ENCODE measurements around the gene SHISA5. TPM values are rescaled to one million over a fixed set of nuclear protein-coding genes. Genes with fewer than 3 reads are reported as not detected.
A peak's percentile ranks its signal among the peaks of the same experiment; 100 is the strongest.

The SHISA5 gene
- total and polyA plus RNA-seq, 2 donors (not counting 1 experiment from before 2014, with no cell fraction given) = 147 to 183 TPM

- H3K4me1 Mint-ChIP-seq = peaks cover 48% of the 10 kb centered on the region
- peak overlapping the region; percentile 94 for H3K4me3 Mint-ChIP-seq
Observed at GRCh38 chr3:48465237-48465530, 38.8 kb downstream of the SHISA5 start.

More at GRCh38 chr3:48465237-48465530, 38.8 kb downstream of the SHISA5 start:
- no peaks in the 10 kb centered on the region for H3K9me3 Mint-ChIP-seq (ENCODE audit: insufficient read depth)
- peak overlapping the region; percentile 95 for H3K4me2 ChIP-seq (replicated peaks; ENCODE audit: low read depth, low read length, poor library complexity, severe bottlenecking)
- peaks cover 52% of the 10 kb centered on the region for H3K79me2 ChIP-seq (ENCODE audit: control insufficient read depth, insufficient read depth, low read length)
- H3K27me3 ChIP-seq (replicated peaks in 1 of 4; ENCODE audit: control extremely low read depth in 1 of 4, control insufficient read depth in 3 of 4, insufficient read depth in 4 of 4, low read length in 3 of 4) = no peaks in the 10 kb centered on the region
- peak overlapping the region; percentile 82 for H2AFZ ChIP-seq (ENCODE audit: insufficient read depth, low read depth, low read length, poor library complexity, severe bottlenecking)
- WGBS (ENCODE audit: insufficient coverage) = 74% methylated on average over 7 of the region's 7 CpGs
- H3K4me1 ChIP-seq (ENCODE audit: control insufficient read depth in 2 of 2, insufficient read depth in 2 of 2, low read length in 2 of 2) = peaks cover 44 to 47% of the 10 kb centered on the region in 2 donors
- no peak overlapping the region for H3K4me3 ChIP-seq (ENCODE audit: control extremely low read depth in 1 of 5, extremely low read depth in 1 of 5, insufficient read depth in 1 of 5, low read depth in 2 of 5, low read length in 4 of 5)
- no peaks in the 10 kb centered on the region for H3K27me3 Mint-ChIP-seq
- H3K9ac ChIP-seq (ENCODE audit: low read length) = no peak overlapping the region
- intact Hi-C loops (cut with micrococcal nuclease) = loop anchor here (1.0 to 10.0 kb wide), 3 partner anchors 8 to 220 kb away; partner anchors contain the start of gene NCKIPSD
- CTCF ChIA-PET = interaction anchor here (1.1 to 17.7 kb wide), 7 partner anchors 19 to 93 kb away, joined by 3 to 240 read pairs (median 9); partner anchors contain the start of genes ATRIP and SHISA5
- TF ChIP-seq EZH2 (IDR thresholded peaks at IDR 0.05; ENCODE audit: borderline replicate concordance, insufficient read depth, low read depth, low read length, poor library complexity, severe bottlenecking) (no peak), CTCF (IDR thresholded peaks at IDR 0.05) (no peak)
- peaks cover 2 to 46% of the 10 kb centered on the region in 2 experiments for H3K36me3 ChIP-seq (replicated peaks in 1 of 2; ENCODE audit: control extremely low read depth in 1 of 2, control insufficient read depth in 1 of 2, extremely low read depth in 1 of 2, insufficient read depth in 2 of 2, low read length in 1 of 2)
- peak overlapping the region; percentile 94 for H3K27ac Mint-ChIP-seq
- no peaks in the 10 kb centered on the region for H3K9me3 ChIP-seq (ENCODE audit: control extremely low read depth in 1 of 3, control insufficient read depth in 2 of 3, insufficient read depth in 1 of 3, low read length in 2 of 3)
- POLR2A ChIA-PET = interaction anchor here (0.6 to 2.6 kb wide), 2 partner anchors 35 to 42 kb away, joined by 9 to 20 read pairs; no protein-coding TSS in a partner anchor
- DNase-seq (no peak), ATAC-seq (ENCODE audit: low read depth) (no peak)
- peaks cover 35% of the 10 kb centered on the region for H4K20me1 ChIP-seq (ENCODE audit: control insufficient read depth, insufficient read depth, low read length, poor library complexity, severe bottlenecking)
- peak overlapping the region; percentile 96 to 99 for H3K27ac ChIP-seq (ENCODE audit: low read length in 2 of 2)

Data from B cell (primary cell).